OCI-LY3 (cell line): ENCODE measurements around the gene RPL31.

Experiments
- EZH2phosphoT487 ChIP-seq: fragments of 200-600 bp; shearing (Covaris generic); IDR thresholded peaks from 2 replicates; pipeline ENCODE4 v1.6.1; 2018; ENCODE audit warnings: antibody characterized with exemption, mixed run types, low read depth
- TF ChIP-seq, protein P1 (sequence below): fragments of 200-600, 300-600 bp; sonication (generic); IDR thresholded peaks from 2 replicates; pipeline ENCODE4 v1.5.1; 2014; ENCODE audit warnings: antibody characterized with exemption, low read length, low read depth

DNA sequence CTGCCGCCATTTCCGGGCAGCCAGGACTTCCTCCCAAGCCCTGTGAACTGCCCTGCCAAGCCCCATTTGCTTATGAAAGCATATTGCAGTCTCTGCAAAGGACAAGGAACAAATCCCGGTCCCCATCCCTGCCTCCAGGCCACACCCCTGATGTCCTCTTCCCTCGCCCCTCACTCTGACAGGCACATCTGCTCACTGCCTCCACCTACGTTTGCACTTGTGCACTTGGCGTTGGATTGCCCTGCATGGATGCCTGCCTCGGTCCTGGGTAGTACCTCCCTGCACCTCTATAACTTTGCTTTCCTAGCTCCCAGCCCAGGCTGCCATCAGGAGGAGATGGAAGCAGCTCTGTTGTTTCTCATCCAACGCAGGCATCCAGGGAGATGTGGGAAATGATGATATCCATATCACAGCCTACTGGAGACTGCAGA is 19.6 kb upstream of the RPL31 start:
- TF ChIP-seq, protein P1, sequence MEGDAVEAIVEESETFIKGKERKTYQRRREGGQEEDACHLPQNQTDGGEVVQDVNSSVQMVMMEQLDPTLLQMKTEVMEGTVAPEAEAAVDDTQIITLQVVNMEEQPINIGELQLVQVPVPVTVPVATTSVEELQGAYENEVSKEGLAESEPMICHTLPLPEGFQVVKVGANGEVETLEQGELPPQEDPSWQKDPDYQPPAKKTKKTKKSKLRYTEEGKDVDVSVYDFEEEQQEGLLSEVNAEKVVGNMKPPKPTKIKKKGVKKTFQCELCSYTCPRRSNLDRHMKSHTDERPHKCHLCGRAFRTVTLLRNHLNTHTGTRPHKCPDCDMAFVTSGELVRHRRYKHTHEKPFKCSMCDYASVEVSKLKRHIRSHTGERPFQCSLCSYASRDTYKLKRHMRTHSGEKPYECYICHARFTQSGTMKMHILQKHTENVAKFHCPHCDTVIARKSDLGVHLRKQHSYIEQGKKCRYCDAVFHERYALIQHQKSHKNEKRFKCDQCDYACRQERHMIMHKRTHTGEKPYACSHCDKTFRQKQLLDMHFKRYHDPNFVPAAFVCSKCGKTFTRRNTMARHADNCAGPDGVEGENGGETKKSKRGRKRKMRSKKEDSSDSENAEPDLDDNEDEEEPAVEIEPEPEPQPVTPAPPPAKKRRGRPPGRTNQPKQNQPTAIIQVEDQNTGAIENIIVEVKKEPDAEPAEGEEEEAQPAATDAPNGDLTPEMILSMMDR, result no peak
- no peak for TF ChIP-seq EZH2phosphoT487
